KOPT-K1 (cell line): ENCODE results near the gene THAP7.
"Not testable (repeated sequence)": the region's sequence is repeated elsewhere in the genome, so short reads cannot be mapped to it uniquely, and the experiment has no call there.

Source experiments
- H3K27ac ChIP-seq: fragments of 200-600 bp; sonication (generic); 2 replicates; pipeline ENCODE4 v1.5.1; 2016; ENCODE audit warnings: antibody characterized with exemption, mild to moderate bottlenecking, low read depth, low read length; ENCODE audit not compliant: poor library complexity, severe bottlenecking
- H3K36me3 ChIP-seq: fragments of 200-600 bp; sonication (generic); 2 replicates; pipeline ENCODE4 v1.5.1; 2017; ENCODE audit warnings: antibody characterized with exemption, mild to moderate bottlenecking, low read length, moderate library complexity; ENCODE audit not compliant: insufficient read depth
- H3K9me3 ChIP-seq: fragments of 200-600 bp; sonication (generic); 2 replicates; pipeline ENCODE4 v1.5.1; 2017; ENCODE audit warnings: antibody characterized with exemption, low read length, mild to moderate bottlenecking; ENCODE audit not compliant: insufficient read depth, poor library complexity, severe bottlenecking

Gene THAP7

GRCh38 chr22:20972014-20972694 lies 29.8 kb downstream of the THAP7 start:
- not testable (repeated sequence) for H3K27ac ChIP-seq, H3K9me3 ChIP-seq, H3K36me3 ChIP-seq

DNA sequence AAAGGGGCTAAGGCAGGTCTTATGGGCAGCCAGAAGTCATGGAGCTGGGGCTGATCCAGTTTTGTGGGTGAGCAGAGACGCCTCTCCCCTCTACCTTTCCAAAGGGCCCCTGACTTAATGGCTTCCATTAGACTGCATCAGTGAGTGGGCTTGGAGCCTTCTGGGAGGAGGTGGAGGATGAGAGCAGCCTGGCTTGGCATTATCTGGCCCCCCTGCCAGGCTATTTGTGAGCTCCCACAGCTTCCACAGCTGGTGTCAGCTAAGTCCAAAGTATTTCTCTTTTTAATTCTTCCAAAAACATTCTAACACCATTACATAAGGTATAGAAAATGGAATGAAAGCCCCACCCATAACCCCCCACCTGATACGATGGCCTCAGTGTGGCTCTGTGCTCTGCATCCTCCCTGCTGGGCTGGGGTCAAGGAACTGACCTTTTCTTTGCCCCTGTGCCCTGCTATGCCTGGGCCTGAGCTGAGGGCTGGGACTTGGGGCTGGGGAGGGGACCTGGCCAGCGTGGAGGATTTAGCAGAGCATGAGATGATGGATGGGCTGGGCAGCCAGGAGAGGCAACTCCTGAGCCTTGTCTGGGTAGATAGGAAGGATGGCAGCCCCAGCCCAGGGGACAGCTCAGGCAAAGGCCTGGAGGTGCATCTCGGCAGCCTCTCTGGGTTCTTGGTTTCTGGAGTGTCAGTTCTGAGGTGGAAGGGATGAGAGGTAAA lies 30.8 kb downstream of the THAP7 start:
- H3K36me3 ChIP-seq: no peaks in the 10 kb centered on the region
- H3K27ac ChIP-seq: no peak overlapping the region
- no peaks in the 10 kb centered on the region for H3K9me3 ChIP-seq

GRCh38 chr22:20968281-20968977 lies 33.5 kb downstream of the THAP7 start:
- Histone ChIP-seq H3K27ac (no peak overlapping the region), H3K9me3 (no peaks in the 10 kb centered on the region), H3K36me3 (no peaks in the 10 kb centered on the region)

GRCh38 chr22:20967697-20968211 lies 34.2 kb downstream of the THAP7 start:
- no peak overlapping the region for H3K27ac ChIP-seq

GRCh38 chr22:20966883-20967696 lies 34.8 kb downstream of the THAP7 start, which contains the start of gene AIFM3:
Gene AIFM3 (plus strand): TSS chr22:20967255. CDS start chr22:20967945, 690 bp downstream.
- Histone ChIP-seq H3K36me3 (no peaks in the 10 kb centered on the region), H3K9me3 (no peaks in the 10 kb centered on the region), H3K27ac (no peak within 1 kb of the TSS)

More at GRCh38 chr22:20967697-20968211, 34.2 kb downstream of the THAP7 start:
- Histone ChIP-seq H3K36me3 (no peaks in the 10 kb centered on the region), H3K9me3 (no peaks in the 10 kb centered on the region)

- no peak overlapping the region for H3K27ac ChIP-seq
- no peaks in the 10 kb centered on the region for H3K9me3 ChIP-seq
- H3K36me3 ChIP-seq: no peaks in the 10 kb centered on the region
Measured at GRCh38 chr22:20965888-20966855, 35.7 kb downstream of the THAP7 start.

DNA sequence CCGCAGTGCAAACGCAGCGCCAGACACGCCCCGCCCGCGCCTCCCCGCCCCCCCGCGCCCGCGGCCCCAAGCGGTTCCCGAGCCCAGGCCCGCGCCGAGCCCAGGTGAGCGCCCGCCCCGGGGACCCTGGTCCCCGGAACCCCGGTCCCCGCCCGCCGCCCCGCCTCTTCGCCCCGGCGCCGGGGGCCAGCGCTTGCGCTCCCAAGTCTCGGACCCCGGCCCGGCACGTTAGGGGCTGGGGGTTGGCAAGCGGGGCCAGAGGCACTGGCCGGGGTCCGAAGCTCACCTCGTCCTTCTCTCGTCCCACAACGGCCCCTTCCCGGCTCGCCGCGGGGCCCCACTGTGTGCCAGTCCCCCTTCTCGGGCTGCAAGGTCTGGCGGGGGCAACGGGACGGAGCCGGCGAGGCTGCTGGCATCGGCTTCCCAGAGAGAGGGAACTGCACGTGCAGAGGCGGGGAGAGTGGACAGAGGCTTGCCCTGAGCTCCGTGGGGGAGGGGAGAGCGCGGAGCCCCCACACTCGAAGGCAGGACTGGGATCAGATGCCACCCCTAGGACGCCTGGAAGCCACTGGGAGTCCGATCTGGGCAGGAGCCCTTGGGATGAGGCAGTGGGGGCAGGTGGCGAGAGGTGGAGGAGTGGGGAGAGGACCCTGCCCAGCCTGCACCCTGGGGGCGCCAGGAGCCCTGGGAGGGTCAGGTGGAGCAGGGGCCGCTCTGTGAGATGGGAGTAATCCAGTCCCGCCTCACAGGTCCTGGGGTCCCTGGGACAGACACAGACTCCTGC lies 36.6 kb downstream of the THAP7 start:
- H3K36me3 ChIP-seq: no peaks in the 10 kb centered on the region
- no peak overlapping the region for H3K27ac ChIP-seq
- no peaks in the 10 kb centered on the region for H3K9me3 ChIP-seq

DNA sequence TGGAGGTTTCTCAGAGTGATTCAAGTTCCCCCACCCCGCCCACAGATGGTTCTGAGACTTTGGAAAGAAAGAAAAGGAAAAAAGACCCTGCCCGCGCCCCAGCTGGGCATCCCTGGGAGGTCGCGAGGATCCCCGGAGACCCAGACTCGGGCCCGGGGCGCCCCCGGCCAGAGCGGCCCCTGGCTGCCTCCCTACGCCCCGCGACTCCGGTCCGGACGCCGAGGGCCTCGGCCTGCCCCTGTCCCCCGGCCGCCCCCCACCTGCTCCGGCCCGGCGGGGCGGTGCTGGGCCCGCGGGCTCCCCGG lies 37.2 kb downstream of the THAP7 start:
- Histone ChIP-seq H3K27ac (no peak overlapping the region), H3K36me3 (no peaks in the 10 kb centered on the region), H3K9me3 (no peaks in the 10 kb centered on the region)

GRCh38 chr22:20964090-20964798 lies 37.7 kb downstream of the THAP7 start:
- Histone ChIP-seq H3K36me3 (no peaks in the 10 kb centered on the region), H3K9me3 (no peaks in the 10 kb centered on the region), H3K27ac (no peak overlapping the region)

- no peak overlapping the region for H3K27ac ChIP-seq
- no peaks in the 10 kb centered on the region for H3K9me3 ChIP-seq
- H3K36me3 ChIP-seq: no peaks in the 10 kb centered on the region
Measured at GRCh38 chr22:20963201-20964052, 38.5 kb downstream of the THAP7 start.

GRCh38 chr22:20962491-20962945 lies 39.4 kb downstream of the THAP7 start:
- Histone ChIP-seq H3K27ac (no peak overlapping the region), H3K9me3 (no peaks in the 10 kb centered on the region), H3K36me3 (no peaks in the 10 kb centered on the region)

DNA sequence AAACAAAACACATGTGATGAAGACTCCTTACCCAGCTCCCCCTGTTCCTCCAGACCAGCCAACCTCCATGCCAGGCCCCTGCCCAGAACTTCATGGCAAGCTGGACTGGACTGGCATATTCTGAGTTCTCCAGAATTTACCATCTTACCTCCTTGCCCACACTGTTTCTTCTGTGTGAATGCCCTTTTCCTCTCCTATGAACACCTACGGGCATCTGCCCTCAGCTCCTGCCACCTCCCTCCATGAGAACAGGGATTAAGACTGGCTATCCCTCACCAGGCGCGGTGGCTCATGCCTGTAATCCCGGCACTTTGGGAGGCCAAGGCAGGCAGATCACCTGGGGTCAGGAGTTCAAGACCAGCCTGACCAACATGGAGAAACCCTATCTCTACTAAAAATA lies 41.3 kb downstream of the THAP7 start:
- Histone ChIP-seq H3K36me3 (no peaks in the 10 kb centered on the region), H3K27ac (no peak overlapping the region), H3K9me3 (no peaks in the 10 kb centered on the region)
